H9 (cell line): Measurements from ENCODE around the gene ELOF1. TPM values are rescaled to one million over a fixed set of nuclear protein-coding genes. Genes with fewer than 3 reads are reported as not detected.

Experiments
- DNase-seq: peaks from one replicate; pipeline ENCODE4 v3.0.0-alpha.2; 2017
- H2AFZ ChIP-seq: one replicate; pipeline ENCODE4 v1.6.1; 2013; ENCODE audit warnings: mild to moderate bottlenecking, low read length, control low read depth, moderate library complexity
- H2AK5ac ChIP-seq: 2 replicates; pipeline ENCODE4 v1.6.1; 2013; ENCODE audit warnings: low read length, control low read depth, mixed read lengths; ENCODE audit not compliant: insufficient read length
- H2BK120ac ChIP-seq: one replicate; pipeline ENCODE4 v1.6.1; 2013; ENCODE audit warnings: low read depth, mild to moderate bottlenecking, low read length, control low read depth, inconsistent platforms; ENCODE audit not compliant: poor library complexity, severe bottlenecking
- H2BK12ac ChIP-seq: 2 replicates; pipeline ENCODE4 v1.6.1; 2013; ENCODE audit warnings: low read length, control low read depth, mixed read lengths, low read depth; ENCODE audit not compliant: insufficient read length
- H2BK15ac ChIP-seq: 2 replicates; pipeline ENCODE4 v1.6.1; 2013; ENCODE audit warnings: low read depth, low read length, control low read depth
- H2BK20ac ChIP-seq: one replicate; pipeline ENCODE4 v1.6.1; 2013; ENCODE audit warnings: low read depth, mild to moderate bottlenecking, low read length, control low read depth, inconsistent platforms; ENCODE audit not compliant: poor library complexity, severe bottlenecking
- H2BK5ac ChIP-seq: 2 replicates; pipeline ENCODE4 v1.6.1; 2013; ENCODE audit warnings: low read length, control low read depth, mixed read lengths; ENCODE audit not compliant: insufficient read length
- H3K14ac ChIP-seq: 2 replicates; pipeline ENCODE4 v1.6.1; 2013; ENCODE audit warnings: low read length, control low read depth; ENCODE audit not compliant: insufficient read depth
- H3K18ac ChIP-seq: 2 replicates; pipeline ENCODE4 v1.6.1; 2013; ENCODE audit warnings: low read depth, mild to moderate bottlenecking, mixed read lengths, low read length, control low read depth; ENCODE audit not compliant: insufficient read length
- H3K23ac ChIP-seq: 2 replicates; pipeline ENCODE4 v1.6.1; 2013; ENCODE audit warnings: low read length, control low read depth, mixed read lengths, low read depth; ENCODE audit not compliant: insufficient read length
- H3K23me2 ChIP-seq: 2 replicates; pipeline ENCODE4 v1.6.1; 2013; ENCODE audit warnings: low read depth, mild to moderate bottlenecking, mixed read lengths, low read length, control low read depth; ENCODE audit not compliant: insufficient read length, poor library complexity, severe bottlenecking
- H3K27ac ChIP-seq: 2 replicates; pipeline ENCODE4 v1.5.1; 2013; ENCODE audit warnings: low read length, control low read depth, mixed read lengths, low read depth; ENCODE audit not compliant: insufficient read length
- H3K27me3 ChIP-seq: 2 replicates; pipeline ENCODE4 v1.6.1; 2013; ENCODE audit warnings: low read length, control low read depth, inconsistent platforms; ENCODE audit not compliant: insufficient read depth
- H3K4ac ChIP-seq: 2 replicates; pipeline ENCODE4 v1.6.1; 2013; ENCODE audit warnings: low read depth, mild to moderate bottlenecking, control low read depth, inconsistent platforms, low read length, moderate library complexity
- H3K4me1 ChIP-seq: 2 replicates; pipeline ENCODE4 v1.6.1; 2013; ENCODE audit warnings: low read length, control low read depth, inconsistent platforms; ENCODE audit not compliant: insufficient read depth
- H3K4me2 ChIP-seq: 2 replicates; pipeline ENCODE4 v1.6.1; 2013; ENCODE audit warnings: low read length, control low read depth, mixed read lengths; ENCODE audit not compliant: insufficient read length, insufficient read depth
- H3K56ac ChIP-seq: 2 replicates; pipeline ENCODE4 v1.6.1; 2013; ENCODE audit warnings: low read depth, mild to moderate bottlenecking, mixed read lengths, low read length, control low read depth; ENCODE audit not compliant: insufficient read length
- H3K79me1 ChIP-seq: 2 replicates; pipeline ENCODE4 v1.6.1; 2013; ENCODE audit warnings: low read depth, mild to moderate bottlenecking, moderate library complexity, low read length, control low read depth, inconsistent platforms; ENCODE audit not compliant: insufficient read depth, poor library complexity, severe bottlenecking
- H3K79me2 ChIP-seq: 2 replicates; pipeline ENCODE4 v1.6.1; 2013; ENCODE audit warnings: low read length, control low read depth, inconsistent platforms; ENCODE audit not compliant: insufficient read depth
- H3K9ac ChIP-seq: 2 replicates; pipeline ENCODE4 v1.6.1; 2013; ENCODE audit warnings: low read length, control low read depth, mixed read lengths; ENCODE audit not compliant: insufficient read length; ENCODE audit errors: extremely low read depth
- H3K9me3 ChIP-seq: one replicate; pipeline ENCODE4 v1.6.1; 2013; ENCODE audit warnings: low read depth, low read length, inconsistent platforms; ENCODE audit not compliant: control insufficient read depth
- H3T11ph ChIP-seq: one replicate; pipeline ENCODE4 v1.6.1; 2013; ENCODE audit warnings: mild to moderate bottlenecking, low read length, control low read depth, inconsistent platforms
- H4K20me1 ChIP-seq: one replicate; pipeline ENCODE4 v1.6.1; 2013; ENCODE audit not compliant: control insufficient read depth, insufficient read length, insufficient read depth
- H4K5ac ChIP-seq: 2 replicates; pipeline ENCODE4 v1.6.1; 2013; ENCODE audit warnings: low read depth, mild to moderate bottlenecking, mixed read lengths, low read length, control low read depth; ENCODE audit not compliant: insufficient read length
- H4K8ac ChIP-seq: replicated peaks from 2 replicates; pipeline ENCODE4 v1.6.1; 2013; ENCODE audit warnings: low read length, control low read depth, mixed read lengths, low read depth; ENCODE audit not compliant: insufficient read length
- H4K91ac ChIP-seq: 2 replicates; pipeline ENCODE4 v1.6.1; 2013; ENCODE audit warnings: low read depth, mild to moderate bottlenecking, moderate library complexity, mixed read lengths, low read length, control low read depth; ENCODE audit not compliant: insufficient read length
- H3K27ac Mint-ChIP-seq, 3 experiments: 2 replicates in 2 of 3; 3 replicates in 1 of 3; pipeline ENCODE4 v1.8.0; 2020 to 2021; ENCODE audit warnings: mixed read lengths in 3 of 3, mild to moderate bottlenecking in 1 of 3, moderate library complexity in 1 of 3
- H3K27me3 Mint-ChIP-seq: 2 replicates; pipeline ENCODE4 v1.8.0; 2021; ENCODE audit warnings: low read depth, mild to moderate bottlenecking, moderate library complexity, mixed read lengths
- H3K36me3 Mint-ChIP-seq, 3 experiments: 2 replicates in 2 of 3; 3 replicates in 1 of 3; pipeline ENCODE4 v1.8.0; 2020 to 2021; ENCODE audit warnings: low read depth in 3 of 3, mixed read lengths in 3 of 3; ENCODE audit not compliant: insufficient read depth in 1 of 3
- H3K4me1 Mint-ChIP-seq, 2 experiments: 2 replicates each; pipeline ENCODE4 v1.8.0; 2020; ENCODE audit warnings: mixed read lengths in 2 of 2
- H3K4me3 Mint-ChIP-seq, 2 experiments: 2 replicates in 1 of 2; 3 replicates in 1 of 2; pipeline ENCODE4 v1.8.0; 2020 to 2021; ENCODE audit warnings: mild to moderate bottlenecking in 2 of 2, mixed read lengths in 2 of 2, moderate library complexity in 1 of 2
- H3K9me3 Mint-ChIP-seq, 2 experiments: 2 replicates in 1 of 2; 3 replicates in 1 of 2; pipeline ENCODE4 v1.8.0; 2020; ENCODE audit warnings: mild to moderate bottlenecking in 2 of 2, mixed read lengths in 2 of 2, moderate library complexity in 1 of 2
- CTCF ChIP-seq: fragments of 200-600 bp; sonication (generic); conservative IDR thresholded peaks from 3 replicates; pipeline ENCODE4 v1.8.0; 2021; ENCODE audit warnings: antibody characterized with exemption, mild to moderate bottlenecking
- WGBS: extraction: QIAGEN DNeasy Blood & Tissue Kit; methylation state at CpG from one replicate; pipeline ENCODE4 v1.1.7; 2013; ENCODE audit warnings: missing lambda C conversion rate, low lambda C conversion rate, mixed read lengths; ENCODE audit not compliant: insufficient read length; ENCODE audit errors: extremely low coverage; 5-methylcytosine and 5-hydroxymethylcytosine counted together
- total RNA-seq: library from RNA; stranded (reverse); gene quantifications from 2 replicates; pipeline ENCODE4 v1.2.1, GENCODE V29; 2021

The ELOF1 gene
- total RNA-seq, 1 experiment from 2014 or later = 84.9 TPM

- 0 out of 7 replicates have a peak overlapping the region, but pooled peaks of 1 of the 3 experiments have one; percentile 30 for H3K27ac Mint-ChIP-seq
- H3K27ac ChIP-seq = no peak overlapping the region
- H3K23me2 ChIP-seq = peaks cover 4% of the 10 kb centered on the region
- WGBS = no CpG with 5 or more reads among the region's 3 CpGs
- H2BK5ac ChIP-seq = no peak overlapping the region
- no peak overlapping the region for H3K23ac ChIP-seq
- H3K14ac ChIP-seq = no peak overlapping the region
- H4K20me1 ChIP-seq = no peaks in the 10 kb centered on the region
- DNase-seq = no peak
- no peak for TF ChIP-seq CTCF
- no peak overlapping the region for H3K4me2 ChIP-seq
- no peaks in the 10 kb centered on the region for H3K79me1 ChIP-seq
- H3K4me1 ChIP-seq = no peaks in the 10 kb centered on the region
- H3T11ph ChIP-seq = no peak overlapping the region
- H3K9ac ChIP-seq = no peak overlapping the region
- H3K79me2 ChIP-seq = no peaks in the 10 kb centered on the region
- peaks cover 0 to 4% of the 10 kb centered on the region in 2 experiments; a peak in 3 of 4 replicates for H3K4me1 Mint-ChIP-seq
- H3K9me3 ChIP-seq = no peaks in the 10 kb centered on the region
- no peaks in the 10 kb centered on the region for H3K27me3 ChIP-seq
- no peak overlapping the region for H2BK15ac ChIP-seq
- H2AFZ ChIP-seq = no peak overlapping the region
- no peak overlapping the region for H3K4me3 Mint-ChIP-seq
- no peak overlapping the region for H3K56ac ChIP-seq
- H2AK5ac ChIP-seq = no peak overlapping the region
- no peak overlapping the region for H4K5ac ChIP-seq
- no peak overlapping the region for H4K91ac ChIP-seq
- H4K8ac ChIP-seq = no peak overlapping the region
- H2BK20ac ChIP-seq = no peak overlapping the region
- no peaks in the 10 kb centered on the region for H3K36me3 Mint-ChIP-seq
- peaks cover 8% of the 10 kb centered on the region for H3K27me3 Mint-ChIP-seq
- no peaks in the 10 kb centered on the region for H3K9me3 Mint-ChIP-seq
- no peak overlapping the region for H3K18ac ChIP-seq
- H3K4ac ChIP-seq = no peak overlapping the region
- H2BK12ac ChIP-seq = no peak overlapping the region
- H2BK120ac ChIP-seq = no peak overlapping the region
These were observed 22.7 kb upstream of the ELOF1 start for GRCh38 chr19:11581740-11582139.
